ENCODE data around the gene DHX35.

Gene DHX35

DNA sequence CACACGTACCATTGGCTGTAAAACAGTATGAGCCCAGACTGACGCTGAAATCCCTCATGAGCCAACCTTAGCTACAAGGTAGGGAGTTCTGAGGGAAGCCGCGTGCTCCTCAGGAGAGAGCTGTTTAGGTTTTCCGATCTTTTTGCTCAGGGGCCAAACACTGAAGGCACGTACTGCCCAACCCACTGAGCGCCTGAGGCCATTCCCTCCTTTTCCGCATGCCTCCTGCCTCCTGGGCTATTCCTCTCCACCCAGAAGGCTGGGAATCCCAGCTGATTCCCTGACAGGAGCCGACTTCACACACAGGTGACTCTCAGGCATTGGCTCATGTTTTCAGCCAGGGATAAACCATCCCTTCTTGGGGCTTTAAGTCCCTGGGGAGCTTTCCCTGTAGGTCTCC, 41.3 kb upstream of the DHX35 start:
- Histone ChIP-seq H3K9me2 (replicated peaks; ENCODE audit: control insufficient read depth, low read length) (no peaks in the 10 kb centered on the region), H3K27me3 (ENCODE audit: control insufficient read depth, low read length) (no peaks in the 10 kb centered on the region), H3K36me3 (ENCODE audit: control insufficient read depth, low read length) (peaks cover 23% of the 10 kb centered on the region), H3K4me1 (ENCODE audit: control insufficient read depth, low read length) (peaks cover 4% of the 10 kb centered on the region), H4K20me1 (ENCODE audit: control insufficient read depth, insufficient read depth, low read depth, low read length) (no peaks in the 10 kb centered on the region), H3K4me2 (ENCODE audit: low read length) (no peak overlapping the region), H3K27ac (ENCODE audit: low read depth, low read length) (no peak overlapping the region), H3K9me3 (ENCODE audit: control insufficient read depth, insufficient read depth, low read length) (no peaks in the 10 kb centered on the region), H3K4me3 (ENCODE audit: low read length) (no peak overlapping the region), H3K79me2 (ENCODE audit: control insufficient read depth, low read length) (no peaks in the 10 kb centered on the region), H3F3A (ENCODE audit: control insufficient read depth, insufficient read depth) (peaks cover 8% of the 10 kb centered on the region)
- no peak for TF ChIP-seq EZH2phosphoT487 (IDR thresholded peaks at IDR 0.05; ENCODE audit: borderline replicate concordance, low read length)
- TF ChIP-seq, protein P1, sequence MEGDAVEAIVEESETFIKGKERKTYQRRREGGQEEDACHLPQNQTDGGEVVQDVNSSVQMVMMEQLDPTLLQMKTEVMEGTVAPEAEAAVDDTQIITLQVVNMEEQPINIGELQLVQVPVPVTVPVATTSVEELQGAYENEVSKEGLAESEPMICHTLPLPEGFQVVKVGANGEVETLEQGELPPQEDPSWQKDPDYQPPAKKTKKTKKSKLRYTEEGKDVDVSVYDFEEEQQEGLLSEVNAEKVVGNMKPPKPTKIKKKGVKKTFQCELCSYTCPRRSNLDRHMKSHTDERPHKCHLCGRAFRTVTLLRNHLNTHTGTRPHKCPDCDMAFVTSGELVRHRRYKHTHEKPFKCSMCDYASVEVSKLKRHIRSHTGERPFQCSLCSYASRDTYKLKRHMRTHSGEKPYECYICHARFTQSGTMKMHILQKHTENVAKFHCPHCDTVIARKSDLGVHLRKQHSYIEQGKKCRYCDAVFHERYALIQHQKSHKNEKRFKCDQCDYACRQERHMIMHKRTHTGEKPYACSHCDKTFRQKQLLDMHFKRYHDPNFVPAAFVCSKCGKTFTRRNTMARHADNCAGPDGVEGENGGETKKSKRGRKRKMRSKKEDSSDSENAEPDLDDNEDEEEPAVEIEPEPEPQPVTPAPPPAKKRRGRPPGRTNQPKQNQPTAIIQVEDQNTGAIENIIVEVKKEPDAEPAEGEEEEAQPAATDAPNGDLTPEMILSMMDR (IDR thresholded peaks at IDR 0.05; ENCODE audit: low read depth, low read length, poor library complexity, severe bottlenecking) = no peak

DNA sequence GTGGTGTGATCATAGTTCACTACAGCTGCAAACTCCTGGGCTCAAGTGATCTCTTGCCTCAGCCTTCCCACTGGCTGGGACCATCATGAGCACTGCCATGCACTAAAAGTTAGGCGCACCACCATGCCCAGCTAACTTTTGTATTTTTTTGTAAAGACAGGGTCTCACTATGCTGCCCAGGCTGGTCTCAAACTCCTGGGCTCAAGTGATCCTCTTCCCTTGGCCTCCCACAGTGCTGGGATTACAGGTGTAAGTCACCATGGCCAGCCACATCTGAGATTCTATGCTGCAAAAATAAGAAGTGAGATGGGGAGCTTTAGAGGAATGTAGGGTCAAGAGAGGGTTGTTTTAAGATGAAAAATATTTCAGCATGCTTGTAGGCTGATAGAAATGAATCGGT, 37.4 kb upstream of the DHX35 start:
- Histone ChIP-seq H3K27ac (ENCODE audit: low read depth, low read length) (no peak overlapping the region), H3K9me2 (replicated peaks; ENCODE audit: control insufficient read depth, low read length) (no peaks in the 10 kb centered on the region), H3F3A (ENCODE audit: control insufficient read depth, insufficient read depth) (peaks cover 8% of the 10 kb centered on the region), H3K4me1 (ENCODE audit: control insufficient read depth, low read length) (peaks cover 25% of the 10 kb centered on the region), H3K4me3 (ENCODE audit: low read length) (no peak overlapping the region), H3K36me3 (ENCODE audit: control insufficient read depth, low read length) (peaks cover 37% of the 10 kb centered on the region), H3K27me3 (ENCODE audit: control insufficient read depth, low read length) (no peaks in the 10 kb centered on the region), H3K4me2 (ENCODE audit: low read length) (no peak overlapping the region), H3K79me2 (ENCODE audit: control insufficient read depth, low read length) (peaks cover 36% of the 10 kb centered on the region), H4K20me1 (ENCODE audit: control insufficient read depth, insufficient read depth, low read depth, low read length) (peaks cover 15% of the 10 kb centered on the region; the same call in 1 of the 2 replicates), H3K9me3 (ENCODE audit: control insufficient read depth, insufficient read depth, low read length) (no peaks in the 10 kb centered on the region)
- TF ChIP-seq, protein P1 (IDR thresholded peaks at IDR 0.05; ENCODE audit: low read depth, low read length, poor library complexity, severe bottlenecking) = no peak
- no peak for TF ChIP-seq EZH2phosphoT487 (IDR thresholded peaks at IDR 0.05; ENCODE audit: borderline replicate concordance, low read length)

DNA sequence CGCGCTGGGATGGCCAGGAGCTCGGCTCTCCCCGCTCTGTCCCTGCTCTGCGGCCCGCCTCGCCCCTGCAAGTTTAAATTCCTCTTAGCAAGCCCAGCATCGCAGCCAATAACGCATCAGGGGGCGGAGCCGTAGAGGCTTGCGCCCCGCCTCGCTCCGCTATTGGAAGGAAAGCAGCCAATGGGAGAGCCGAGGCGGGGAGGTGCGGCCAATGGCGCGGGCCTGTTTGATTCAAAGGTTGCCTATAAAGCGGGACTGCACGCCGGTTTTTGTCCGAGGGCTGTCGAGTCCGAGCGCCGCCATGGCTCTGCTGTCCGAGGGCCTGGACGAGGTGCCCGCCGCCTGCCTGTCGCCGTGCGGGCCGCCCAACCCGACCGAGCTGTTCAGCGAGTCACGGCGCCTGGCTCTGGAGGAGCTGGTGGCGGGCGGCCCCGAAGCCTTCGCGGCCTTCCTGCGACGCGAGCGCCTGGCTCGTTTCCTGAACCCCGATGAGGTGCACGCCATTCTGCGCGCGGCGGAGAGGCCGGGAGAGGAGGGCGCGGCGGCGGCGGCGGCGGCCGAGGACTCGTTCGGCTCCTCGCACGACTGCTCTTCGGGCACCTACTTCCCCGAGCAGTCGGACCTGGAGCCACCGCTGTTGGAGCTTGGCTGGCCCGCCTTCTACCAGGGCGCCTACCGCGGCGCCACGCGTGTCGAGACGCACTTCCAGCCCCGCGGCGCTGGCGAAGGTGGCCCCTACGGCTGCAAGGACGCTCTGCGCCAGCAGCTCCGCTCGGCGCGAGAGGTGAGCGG, 35.8 kb upstream of the DHX35 start, which contains the start of gene FAM83D:
FAM83D (plus strand) TSS at position 276 of the 792 bp plus-strand sequence; CDS start at position 302, 26 bp downstream.
- peaks cover 24% of the 10 kb centered on the region; the same call in 1 of the 2 replicates for H4K20me1 ChIP-seq (ENCODE audit: control insufficient read depth, insufficient read depth, low read depth, low read length)
- TF ChIP-seq, protein P1 (IDR thresholded peaks at IDR 0.05; ENCODE audit: low read depth, low read length, poor library complexity, severe bottlenecking) = no peak
- no peak for TF ChIP-seq EZH2phosphoT487 (IDR thresholded peaks at IDR 0.05; ENCODE audit: borderline replicate concordance, low read length)
- H3K79me2 ChIP-seq (ENCODE audit: control insufficient read depth, low read length) = peaks cover 52% of the 10 kb centered on the region

More for the DNA sequence above, 35.8 kb upstream of the DHX35 start, which contains the start of gene FAM83D:
- peak within 1 kb of the TSS; percentile 61 for H3K27ac ChIP-seq (ENCODE audit: low read depth, low read length)
- peaks cover 47% of the 10 kb centered on the region for H3K36me3 ChIP-seq (ENCODE audit: control insufficient read depth, low read length)
- H3K4me3 ChIP-seq (ENCODE audit: low read length) = peak within 1 kb of the TSS; percentile 81
- H3K4me2 ChIP-seq (ENCODE audit: low read length) = peak within 1 kb of the TSS; percentile 76
- peaks cover 37% of the 10 kb centered on the region for H3K4me1 ChIP-seq (ENCODE audit: control insufficient read depth, low read length)
- no peaks in the 10 kb centered on the region for H3K9me3 ChIP-seq (ENCODE audit: control insufficient read depth, insufficient read depth, low read length)
- no peaks in the 10 kb centered on the region for H3K9me2 ChIP-seq (replicated peaks; ENCODE audit: control insufficient read depth, low read length)
- no peaks in the 10 kb centered on the region for H3K27me3 ChIP-seq (ENCODE audit: control insufficient read depth, low read length)
- H3F3A ChIP-seq (ENCODE audit: control insufficient read depth, insufficient read depth) = peaks cover 8% of the 10 kb centered on the region

Data from DOHH2 (cell line).